ENCODE data around the gene ZNF511.

The ZNF511 gene

DNA sequence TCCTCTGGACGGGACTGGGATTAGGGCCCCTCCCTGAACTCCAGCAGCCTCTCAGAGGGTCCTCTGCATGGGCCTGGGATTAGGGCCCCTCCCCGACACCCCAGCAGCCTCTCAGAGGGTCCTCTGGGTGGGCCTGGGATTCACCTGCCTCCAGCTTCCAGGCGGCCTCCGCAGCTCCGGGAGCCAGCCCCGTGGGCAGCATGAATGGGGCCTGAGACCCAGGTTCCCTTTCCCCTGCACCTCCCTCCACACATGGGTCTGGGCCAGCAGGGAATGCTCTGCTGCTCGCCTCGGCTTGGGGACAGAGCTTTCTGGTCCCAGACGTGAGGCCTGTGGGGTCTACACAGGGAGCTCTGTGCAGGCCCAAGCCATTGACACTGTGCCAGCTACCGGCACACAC is 5.5 kb upstream of the ZNF511 start:
- TF ChIP-seq CTCF (conservative IDR thresholded peaks at IDR 0.05; ENCODE audit: low read depth, low read length): no peak
- DNase-seq (ENCODE audit: low read depth): no peak

GRCh38 chr10:133306097-133306476 is 2.6 kb upstream of the ZNF511 start:
- no peak for TF ChIP-seq CTCF (conservative IDR thresholded peaks at IDR 0.05; ENCODE audit: low read depth, low read length)
- no peak overlapping the region for H3K4me3 ChIP-seq (ENCODE audit: low read depth, low read length)
- no peak for DNase-seq (ENCODE audit: low read depth)

More for the DNA sequence above, 5.5 kb upstream of the ZNF511 start:
- no peak overlapping the region for H3K4me3 ChIP-seq (ENCODE audit: low read depth, low read length)

DNA sequence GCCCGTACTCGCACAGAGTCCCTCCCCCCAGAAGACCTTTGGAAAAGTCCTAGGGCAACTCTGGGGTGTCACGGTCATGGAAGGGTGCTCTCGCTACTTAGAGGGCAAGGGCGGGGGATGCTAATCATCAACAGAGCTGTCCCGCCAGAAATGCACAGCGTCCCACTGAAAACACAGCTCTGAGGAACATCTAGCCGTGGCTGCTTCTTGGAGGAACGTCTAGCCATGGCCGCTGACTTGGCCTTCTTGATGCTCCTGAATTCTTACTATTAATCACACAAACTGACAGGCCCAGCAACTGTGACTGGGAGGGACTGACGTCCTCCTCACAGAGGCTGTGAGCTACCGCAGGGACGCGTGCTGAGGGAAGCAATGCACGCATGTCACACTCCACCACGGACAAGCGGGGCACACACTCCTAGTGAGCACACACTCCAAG is 1.8 kb upstream of the ZNF511 start:
- DNase-seq (ENCODE audit: low read depth): no peak
- H3K4me3 ChIP-seq (ENCODE audit: low read depth, low read length): no peak overlapping the region
- no peak for TF ChIP-seq CTCF (conservative IDR thresholded peaks at IDR 0.05; ENCODE audit: low read depth, low read length)

GRCh38 chr10:133307776-133308420 is 816 bp upstream of the ZNF511 start:
- peak; percentile 87 for TF ChIP-seq CTCF (conservative IDR thresholded peaks at IDR 0.05; ENCODE audit: low read depth, low read length)
- H3K4me3 ChIP-seq (ENCODE audit: low read depth, low read length): peak overlapping the region; percentile 86
- DNase-seq (ENCODE audit: low read depth): peak; percentile 82

DNA sequence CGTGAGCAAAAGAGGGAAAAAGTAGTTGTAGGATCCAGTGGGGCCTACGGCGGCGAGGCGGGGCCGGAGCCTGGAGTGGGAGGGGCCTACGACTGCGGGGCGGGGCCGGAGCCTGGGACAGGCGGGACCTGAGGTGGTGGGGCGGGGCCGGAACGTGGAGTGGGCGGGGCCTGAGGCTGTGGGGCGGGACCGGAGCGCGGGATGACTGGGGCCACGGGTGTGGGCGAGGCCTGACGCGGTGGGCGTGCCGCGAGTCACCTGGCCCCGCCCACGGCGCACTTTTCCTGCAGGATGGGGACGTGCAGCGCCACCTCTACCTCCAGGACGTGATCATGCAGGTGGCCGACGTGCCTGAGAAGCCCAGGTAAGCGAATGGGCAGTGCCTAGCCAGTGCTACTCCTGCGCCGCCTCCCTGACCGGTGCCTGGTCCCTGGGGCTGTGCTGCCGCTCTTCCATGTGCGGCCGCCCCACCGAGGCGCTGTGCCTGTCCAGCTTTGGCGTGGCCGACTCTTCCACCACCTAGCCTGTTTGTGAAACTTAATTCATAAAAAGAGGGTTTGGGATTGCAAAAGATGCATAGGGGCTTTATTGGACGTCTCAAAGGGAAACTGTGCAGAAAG is 496 bp downstream of the ZNF511 start:
- no peak for TF ChIP-seq CTCF (conservative IDR thresholded peaks at IDR 0.05; ENCODE audit: low read depth, low read length)
- peak; percentile 95 for DNase-seq (ENCODE audit: low read depth)
- peak overlapping the region; percentile 86 for H3K4me3 ChIP-seq (ENCODE audit: low read depth, low read length)

GRCh38 chr10:133309720-133310398 is 1.1 kb downstream of the ZNF511 start:
- TF ChIP-seq CTCF (conservative IDR thresholded peaks at IDR 0.05; ENCODE audit: low read depth, low read length): no peak
- no peak for DNase-seq (ENCODE audit: low read depth)
- no peak overlapping the region for H3K4me3 ChIP-seq (ENCODE audit: low read depth, low read length)
